Activated gamma-delta T cell (primary cell): ENCODE data around the gene PRKCA.

Experiments
- DNase-seq: peaks from one replicate; lab custom pipeline; 2025; lab: John Stamatoyannopoulos, UW

The PRKCA gene

DNA sequence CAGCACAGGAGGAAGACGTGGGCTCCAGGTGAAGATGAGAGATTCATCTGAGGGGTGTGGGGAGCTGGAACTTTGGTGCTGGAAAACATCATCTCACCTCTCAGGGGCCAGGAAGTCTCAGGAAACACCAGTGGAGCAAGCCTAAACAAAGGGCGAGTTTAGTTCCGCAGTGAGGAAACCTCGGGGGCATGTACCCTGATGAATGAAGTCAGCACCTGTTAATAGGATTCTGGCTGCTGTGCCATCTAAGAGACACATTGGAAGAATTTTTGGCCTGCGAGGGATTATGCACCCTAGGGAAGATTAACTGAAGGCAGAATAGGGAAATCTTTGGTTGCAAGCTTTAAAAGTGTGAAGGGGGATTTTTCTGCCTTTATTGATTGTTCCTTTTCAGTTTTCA, 437.8 kb downstream of the PRKCA start:
- no peak for DNase-seq

DNA sequence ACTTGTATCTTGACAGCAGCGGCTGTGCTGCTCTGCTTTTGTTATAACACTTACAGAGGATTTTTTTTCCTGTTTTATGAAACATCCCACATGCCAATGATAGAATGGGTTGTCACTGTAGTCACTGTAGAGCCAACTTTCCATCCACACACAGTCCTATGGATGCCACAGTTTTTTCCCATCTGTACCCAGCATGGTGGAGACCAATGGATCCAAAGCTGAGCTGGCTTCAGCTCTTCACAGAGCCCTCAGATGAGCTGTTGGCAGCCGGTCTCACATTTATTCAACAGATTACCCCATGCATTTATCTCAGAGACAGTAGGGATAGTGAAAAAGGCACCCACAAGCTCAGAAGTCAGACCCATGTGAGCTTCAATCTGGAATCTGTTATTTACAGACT, 441.1 kb downstream of the PRKCA start:
- no peak for DNase-seq

DNA sequence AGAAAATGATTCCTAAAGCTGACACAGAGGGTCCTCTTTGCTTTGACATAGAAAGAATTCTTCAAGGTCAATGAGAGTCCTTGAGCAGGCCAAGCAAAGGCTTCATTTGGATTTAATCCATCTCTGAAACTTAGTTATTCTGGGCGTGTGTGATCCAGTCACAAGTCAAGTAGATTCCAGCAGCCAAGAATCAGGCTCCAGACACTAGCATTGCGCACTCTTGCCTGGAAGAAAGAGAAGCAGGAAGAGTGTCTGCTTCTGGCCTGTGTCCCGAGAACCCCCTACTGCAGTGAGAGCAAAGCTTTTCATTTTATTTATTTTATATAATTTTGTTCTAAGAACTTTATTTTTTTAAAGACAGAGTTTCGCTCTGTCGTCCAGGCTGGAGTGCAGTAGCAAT, 444.3 kb downstream of the PRKCA start:
- DNase-seq: no peak

DNA sequence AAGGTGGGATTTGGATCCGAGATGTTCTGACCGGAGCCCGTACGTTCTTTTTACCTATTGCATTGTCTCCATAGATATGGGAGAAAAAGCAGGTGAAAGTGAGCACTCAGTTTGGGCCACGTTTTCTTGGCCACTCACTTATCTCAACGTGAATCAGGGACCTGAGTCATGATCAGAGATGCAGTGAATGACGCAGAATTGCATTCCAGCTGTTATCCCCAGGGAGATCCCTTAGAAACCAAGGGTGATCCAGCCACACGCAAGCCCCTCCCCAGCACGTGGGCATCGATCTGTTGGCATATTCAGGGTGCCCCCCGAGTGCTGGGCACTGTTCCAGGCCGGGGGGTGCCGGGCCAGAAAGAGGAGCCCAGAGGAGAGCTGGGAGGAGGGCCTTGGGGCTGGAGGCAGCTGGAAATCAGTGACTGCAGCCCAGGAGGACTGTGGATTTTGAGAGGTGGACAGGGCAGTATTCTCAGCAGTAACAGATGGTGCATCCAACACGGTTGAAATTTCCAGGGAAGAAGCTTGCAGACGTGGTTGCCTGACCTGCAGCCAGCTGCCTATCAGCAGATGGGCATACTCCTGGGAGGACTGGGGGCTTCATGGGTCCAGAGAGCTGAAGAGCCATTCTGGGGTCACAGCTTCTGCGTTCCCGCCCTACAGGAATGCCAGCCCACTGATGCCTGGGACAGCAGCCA, 445.3 kb downstream of the PRKCA start:
- DNase-seq: no peak

- no peak for DNase-seq
Observed at GRCh38 chr17:66748578-66748977, 446.2 kb downstream of the PRKCA start.

DNA sequence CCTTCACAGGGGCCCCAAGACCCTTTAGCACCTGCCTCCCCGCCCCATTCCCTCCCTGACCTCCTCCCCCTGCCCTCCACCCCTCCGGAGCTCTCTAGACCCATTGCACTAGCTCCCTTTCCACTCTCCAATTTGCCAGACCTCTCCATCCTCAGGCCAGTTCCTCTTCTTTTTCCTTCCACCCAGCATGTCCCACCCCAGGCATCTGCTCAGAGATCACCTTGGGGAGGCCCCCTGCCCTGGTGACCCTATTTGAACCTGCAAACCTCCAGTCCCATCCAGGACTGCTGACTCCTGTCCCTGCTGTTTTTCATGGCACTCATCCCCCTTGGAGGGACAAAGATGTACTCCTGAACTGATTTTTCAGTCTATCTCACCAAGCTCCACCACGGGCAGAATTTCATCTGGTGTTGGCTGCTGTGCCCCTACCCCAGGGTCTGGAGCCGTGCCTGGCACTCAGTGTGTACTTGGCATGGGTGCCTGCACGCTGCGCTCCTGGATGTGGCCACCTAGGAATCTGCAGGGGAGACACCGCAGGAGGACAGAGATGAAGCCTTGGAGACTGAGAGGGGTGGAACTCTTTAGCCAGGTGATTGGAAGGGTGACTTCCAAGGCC, 446.9 kb downstream of the PRKCA start:
- no peak for DNase-seq

DNA sequence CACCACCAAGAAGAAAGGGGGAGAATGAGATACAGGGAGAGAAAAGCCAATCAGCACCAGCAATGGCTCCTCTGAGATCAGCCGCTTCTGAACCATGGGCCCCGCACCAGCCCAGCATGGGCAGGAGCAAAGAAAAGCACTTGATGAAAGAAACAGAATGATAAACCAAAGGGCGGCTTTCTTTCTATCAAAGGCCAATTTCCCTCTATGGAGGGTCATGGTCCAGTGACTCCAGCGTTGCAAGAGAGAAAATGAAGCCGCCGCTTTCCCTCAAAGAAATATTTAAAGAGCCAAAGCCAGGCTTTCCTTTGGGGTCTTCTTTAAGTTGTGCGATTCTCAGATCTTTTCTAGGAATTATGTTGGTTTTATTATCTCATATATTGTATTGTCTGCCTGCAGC, 447.7 kb downstream of the PRKCA start:
- no peak for DNase-seq

DNA sequence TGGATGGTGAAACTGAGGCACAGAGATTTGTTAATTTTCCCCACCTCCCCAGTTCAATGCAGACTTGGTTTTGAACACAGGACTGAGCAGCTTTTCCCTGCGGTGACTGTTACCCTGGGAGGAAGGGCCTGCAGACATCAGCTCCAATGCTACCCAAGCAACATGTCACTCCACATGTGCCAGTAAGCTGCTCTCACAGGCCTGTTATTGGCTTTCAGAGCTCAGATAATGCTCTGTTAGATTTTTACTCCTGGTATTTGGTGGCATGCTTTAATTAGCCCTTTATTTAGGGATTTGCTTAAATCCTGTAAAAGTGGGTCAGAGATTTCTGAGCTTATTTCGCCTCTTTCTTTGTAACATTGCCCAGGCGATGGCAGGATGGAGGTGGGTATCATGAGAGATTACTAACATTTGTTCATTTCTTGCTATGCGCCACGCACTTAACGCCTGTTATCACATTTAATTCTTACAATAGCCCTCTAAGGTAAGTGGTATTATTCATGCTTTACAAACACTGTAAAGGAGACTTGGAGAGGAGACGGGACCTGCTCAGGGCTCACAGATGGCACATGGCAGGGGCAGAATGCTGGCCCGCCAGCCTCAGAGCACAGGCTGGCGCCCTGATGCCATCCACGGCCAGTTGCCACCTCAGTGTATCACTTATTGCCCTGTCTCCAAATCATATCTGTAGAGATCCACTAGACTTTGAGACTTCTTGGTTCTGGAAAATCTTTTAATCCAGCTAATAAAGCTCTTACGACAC, 448.5 kb downstream of the PRKCA start:
- no peak for DNase-seq

DNA sequence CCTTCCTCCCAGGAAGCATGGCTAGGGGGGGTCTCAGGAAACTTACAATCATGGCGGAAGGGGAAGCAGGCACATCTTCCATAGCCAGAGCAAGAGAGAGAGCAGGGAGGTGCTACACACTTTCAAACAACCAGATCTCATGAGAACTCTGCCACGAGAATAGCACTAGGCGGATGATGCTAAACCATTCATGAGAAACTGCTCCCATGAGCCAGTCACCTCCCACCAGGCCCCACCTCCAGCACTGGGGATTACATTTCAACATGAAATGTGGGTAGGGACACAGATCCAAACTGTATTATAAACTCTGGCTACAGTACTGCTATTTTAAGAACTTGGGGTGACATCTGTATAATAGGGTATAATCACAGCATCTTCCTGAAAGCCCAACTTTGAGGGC, 449.4 kb downstream of the PRKCA start:
- DNase-seq: no peak

DNA sequence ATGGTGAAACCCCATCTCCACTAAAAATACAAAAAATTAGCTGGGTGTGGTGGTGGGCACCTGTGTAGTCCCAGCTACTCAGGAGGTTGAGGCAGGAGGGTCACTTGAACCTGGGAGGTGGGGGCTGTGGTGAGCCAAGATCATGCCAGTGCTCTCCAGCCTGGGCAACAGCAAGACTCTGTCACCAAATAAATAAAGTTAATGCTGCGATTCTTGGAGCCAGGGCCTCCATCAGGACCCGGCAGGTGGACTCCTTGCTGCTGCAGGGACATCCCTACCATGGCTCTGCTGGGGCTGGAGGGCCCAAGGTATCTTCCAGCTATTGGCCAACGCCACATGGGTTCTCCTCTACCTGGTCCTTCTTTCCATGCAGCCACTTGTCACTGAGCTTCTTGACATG, 450.0 kb downstream of the PRKCA start:
- no peak for DNase-seq

- no peak for DNase-seq
Observed at GRCh38 chr17:66753126-66753920, 450.9 kb downstream of the PRKCA start.

DNA sequence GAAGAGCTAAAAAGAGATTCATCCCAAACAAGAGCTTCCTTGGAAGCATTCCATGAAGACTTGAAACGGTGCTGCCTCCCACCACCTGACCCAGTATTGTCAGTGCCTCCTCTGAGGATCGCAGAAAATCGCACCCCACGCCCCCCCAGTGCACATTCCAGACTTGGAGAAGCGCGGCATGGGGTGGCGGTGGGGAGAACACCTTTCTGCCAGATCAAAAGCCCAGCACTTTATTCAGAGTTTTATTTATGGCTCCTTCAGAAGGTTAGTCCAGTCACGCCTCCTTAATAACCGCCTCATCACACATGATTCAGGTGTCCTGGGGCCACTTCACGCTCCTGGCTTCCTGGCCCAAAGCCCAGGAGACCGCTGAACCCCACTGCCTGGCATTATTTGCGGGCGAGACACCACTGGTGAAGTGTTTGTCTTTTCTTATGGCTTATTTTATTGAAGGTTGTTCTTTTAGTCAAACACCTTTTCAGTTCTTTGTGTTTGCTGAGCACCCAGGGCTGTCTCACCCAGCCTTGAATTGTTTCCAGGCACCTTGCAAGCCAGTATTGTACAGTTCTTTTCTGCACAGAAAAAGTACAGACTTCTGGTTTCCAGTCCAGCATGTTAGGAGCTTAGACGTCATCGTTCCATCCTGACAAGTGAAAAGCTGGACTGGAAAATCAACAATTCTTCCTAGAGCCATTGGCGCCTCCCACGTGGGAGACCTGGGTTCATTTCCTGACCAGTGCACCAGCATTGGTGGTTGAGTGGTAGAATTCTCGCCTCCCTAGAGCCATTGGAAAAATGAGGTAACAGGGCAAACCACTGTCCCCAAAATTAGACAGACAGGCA, 452.9 kb downstream of the PRKCA start:
- DNase-seq: no peak

- no peak for DNase-seq
Observed at GRCh38 chr17:66755944-66756290, 453.5 kb downstream of the PRKCA start.

DNA sequence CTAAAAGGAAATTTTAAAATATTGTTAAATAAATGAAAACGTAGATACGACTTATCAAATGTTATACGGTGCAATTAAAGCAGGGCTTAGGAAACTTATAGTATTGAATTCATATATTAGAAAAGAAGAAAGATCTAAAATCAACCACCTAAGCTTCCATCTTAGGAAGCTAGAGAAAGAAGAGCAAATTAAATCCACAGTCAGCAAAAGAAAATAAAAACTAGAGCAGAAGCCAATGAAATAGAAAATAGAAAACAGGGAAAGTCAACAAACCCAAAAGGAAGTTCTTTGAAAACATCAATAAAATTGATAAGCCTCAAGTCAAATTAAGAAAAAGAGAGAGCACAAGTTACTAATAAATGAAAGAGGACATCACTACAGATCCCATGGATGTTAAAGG, 457.9 kb downstream of the PRKCA start:
- no peak for DNase-seq

DNA sequence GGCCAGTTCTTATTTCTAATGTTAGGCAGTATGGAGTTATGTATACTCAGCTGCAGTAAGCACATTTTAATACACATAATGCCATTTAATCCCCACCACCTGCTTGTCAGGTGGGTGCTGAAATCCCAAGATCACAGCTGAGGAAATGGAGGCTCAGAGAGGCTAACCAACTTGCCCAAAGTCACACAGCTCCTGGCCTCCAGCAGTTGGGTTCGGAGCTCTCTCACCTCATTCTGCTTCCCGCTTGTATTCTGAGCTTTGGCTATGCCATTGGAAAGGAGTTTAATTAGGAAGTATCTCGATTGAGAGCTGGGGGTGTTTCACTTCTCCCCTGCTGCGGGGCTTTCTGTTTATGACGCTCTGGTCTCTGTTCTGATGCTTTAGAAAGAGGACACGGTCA, 459.9 kb downstream of the PRKCA start:
- no peak for DNase-seq

DNA sequence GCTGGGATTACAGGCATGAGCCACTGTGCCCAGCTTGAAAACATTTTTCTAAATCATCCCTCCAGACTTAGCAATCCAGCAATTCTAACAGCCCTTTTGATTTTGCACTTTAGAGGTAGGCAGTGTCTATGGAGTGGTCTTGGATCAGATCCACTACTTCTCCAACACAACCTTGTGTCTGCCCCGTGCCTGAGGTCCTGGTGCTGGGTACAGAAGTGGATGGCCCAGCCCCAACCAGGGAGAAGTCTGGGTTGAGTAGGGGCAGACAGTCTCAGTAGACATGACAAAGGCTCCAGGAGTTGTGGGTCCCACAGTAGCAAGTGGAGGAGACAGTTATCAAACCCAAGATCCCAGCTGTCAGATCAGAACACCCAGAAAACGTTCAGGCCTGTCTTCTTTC, 460.6 kb downstream of the PRKCA start:
- DNase-seq: no peak

DNA sequence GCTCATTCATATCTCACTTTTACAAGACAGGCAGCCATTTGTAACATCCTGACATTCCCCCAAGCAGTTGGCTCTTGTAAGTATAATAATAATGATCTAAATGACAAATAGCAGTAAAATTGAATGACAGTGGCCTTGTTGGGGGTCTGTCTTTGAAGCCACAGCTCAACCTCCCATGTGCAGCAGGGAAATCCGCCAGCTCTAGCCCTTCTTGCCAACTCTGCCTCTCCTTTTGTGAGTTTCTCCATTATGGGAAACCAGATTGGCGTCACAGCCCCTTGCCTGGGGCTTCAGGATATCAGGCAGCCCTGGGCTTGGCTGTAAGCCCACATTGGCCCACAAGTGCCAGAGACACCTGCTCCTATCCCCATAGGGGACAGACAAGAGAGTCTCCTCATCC, 462.1 kb downstream of the PRKCA start:
- DNase-seq: no peak

- DNase-seq: no peak
Observed at GRCh38 chr17:66767154-66767933, 464.9 kb downstream of the PRKCA start.

DNA sequence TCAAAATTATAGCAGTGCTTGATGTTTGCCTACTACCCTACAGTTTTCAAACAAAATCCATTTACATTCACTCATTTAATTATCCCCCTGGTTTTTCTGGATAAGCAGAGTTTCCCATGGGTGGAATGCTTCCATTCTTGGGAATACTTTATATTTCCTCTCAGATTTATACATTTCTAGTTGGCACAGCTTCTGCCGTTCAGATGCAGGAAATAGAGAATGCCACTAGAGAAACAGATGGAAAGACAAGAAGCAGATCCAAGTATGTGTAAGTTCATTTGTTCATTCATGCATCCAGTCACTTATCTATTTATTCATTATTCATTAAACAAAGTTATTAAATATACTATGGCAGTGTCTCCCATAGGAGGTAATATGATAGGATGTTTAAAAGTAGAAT, 467.5 kb downstream of the PRKCA start:
- no peak for DNase-seq

DNA sequence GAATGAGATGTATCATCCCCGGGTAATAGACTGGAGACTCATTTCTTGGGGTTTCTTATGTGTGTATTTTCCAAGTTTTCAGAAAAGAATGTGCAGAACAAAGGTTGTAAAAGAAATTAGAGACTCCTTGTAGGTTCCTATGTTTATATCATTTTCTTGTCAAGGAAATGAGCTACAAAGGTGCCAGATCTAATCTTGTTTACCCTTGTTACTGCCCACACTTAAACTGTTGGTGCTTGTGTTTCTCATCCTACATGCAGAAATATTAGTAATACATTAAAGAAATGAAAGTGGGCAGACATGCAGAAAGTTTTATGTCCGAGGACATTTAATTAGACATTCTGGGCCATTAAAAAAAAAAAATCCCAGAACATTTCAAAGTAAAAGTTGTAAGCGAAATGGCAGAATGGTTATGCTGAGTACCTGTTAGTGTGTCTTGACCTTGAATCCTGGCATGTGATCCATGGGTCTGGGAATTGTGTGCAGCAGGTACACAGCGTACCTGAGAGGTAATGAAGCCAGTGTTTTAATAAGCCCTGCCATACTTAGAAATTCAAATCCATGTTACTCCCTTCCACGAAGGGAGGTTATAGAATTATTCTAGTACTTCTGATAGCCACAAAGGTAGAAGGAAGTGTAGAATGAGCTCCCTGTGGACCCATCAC, 469.9 kb downstream of the PRKCA start:
- DNase-seq: no peak
